ENCODE measurements around the gene ATP13A2.

Gene ATP13A2

DNA sequence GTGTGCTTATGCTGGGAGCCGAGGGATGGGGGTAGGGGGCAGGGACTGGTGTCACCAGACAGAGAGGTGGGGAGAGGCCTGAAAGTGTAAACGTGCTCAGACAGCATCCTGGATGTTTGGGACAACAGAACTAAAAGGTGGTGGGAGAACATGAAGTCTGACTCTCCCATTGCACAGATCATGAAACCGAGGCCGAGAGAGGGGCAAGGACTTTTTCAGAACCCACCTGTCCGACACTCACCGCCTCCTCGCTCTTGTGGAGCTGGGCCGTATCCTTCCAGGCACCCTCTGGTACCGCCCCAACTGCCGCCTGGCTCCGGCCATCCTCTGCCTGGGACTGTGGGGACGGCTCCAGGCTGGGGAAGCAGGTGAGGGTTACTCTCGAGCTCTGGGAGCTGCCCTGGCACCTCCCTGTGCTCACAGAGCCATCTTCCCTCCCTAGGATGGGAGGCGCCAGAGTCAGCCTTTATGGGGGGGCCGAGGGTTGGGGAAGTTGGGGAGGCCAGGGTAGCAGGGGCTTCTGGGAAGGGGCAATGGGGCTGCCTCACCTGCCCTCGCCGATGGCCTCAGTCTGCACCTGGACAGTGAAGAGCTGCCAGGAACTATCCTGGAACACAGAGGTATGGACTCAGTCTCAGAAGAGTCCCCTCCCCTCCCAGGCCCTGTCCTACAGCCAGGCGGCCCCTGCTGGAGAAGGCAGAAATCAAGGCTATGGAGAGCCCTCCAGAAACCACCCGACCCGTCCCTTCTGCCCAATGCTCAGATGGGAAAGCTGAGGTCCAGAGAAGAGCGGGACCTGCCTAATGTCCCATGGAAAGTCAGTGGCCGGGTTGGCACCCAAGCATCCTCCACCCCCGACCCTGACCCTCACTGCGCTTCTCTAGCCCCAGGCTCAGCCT, 7.0 kb downstream of the ATP13A2 start:
- no peak for DNase-seq (ENCODE audit: low spot score)

DNA sequence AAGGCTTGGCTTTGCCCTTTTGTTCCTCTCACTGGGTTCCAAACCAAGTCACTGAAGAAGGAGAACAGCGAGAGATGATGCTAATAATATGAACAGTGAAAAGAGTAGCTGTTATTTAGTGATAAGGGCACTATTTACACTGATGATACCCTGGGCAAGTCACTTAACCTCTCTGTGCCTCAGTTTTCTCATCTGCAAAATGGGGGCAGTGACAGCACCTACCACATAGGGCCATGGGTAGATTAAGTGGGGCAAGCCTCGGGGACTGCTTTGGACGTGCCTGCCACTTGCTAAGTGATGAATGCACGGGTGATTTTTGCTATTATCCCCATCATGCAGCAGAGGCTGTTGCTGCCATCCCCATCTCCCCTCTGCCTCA, 9.2 kb downstream of the ATP13A2 start:
- DNase-seq (ENCODE audit: low spot score) = no peak

DNA sequence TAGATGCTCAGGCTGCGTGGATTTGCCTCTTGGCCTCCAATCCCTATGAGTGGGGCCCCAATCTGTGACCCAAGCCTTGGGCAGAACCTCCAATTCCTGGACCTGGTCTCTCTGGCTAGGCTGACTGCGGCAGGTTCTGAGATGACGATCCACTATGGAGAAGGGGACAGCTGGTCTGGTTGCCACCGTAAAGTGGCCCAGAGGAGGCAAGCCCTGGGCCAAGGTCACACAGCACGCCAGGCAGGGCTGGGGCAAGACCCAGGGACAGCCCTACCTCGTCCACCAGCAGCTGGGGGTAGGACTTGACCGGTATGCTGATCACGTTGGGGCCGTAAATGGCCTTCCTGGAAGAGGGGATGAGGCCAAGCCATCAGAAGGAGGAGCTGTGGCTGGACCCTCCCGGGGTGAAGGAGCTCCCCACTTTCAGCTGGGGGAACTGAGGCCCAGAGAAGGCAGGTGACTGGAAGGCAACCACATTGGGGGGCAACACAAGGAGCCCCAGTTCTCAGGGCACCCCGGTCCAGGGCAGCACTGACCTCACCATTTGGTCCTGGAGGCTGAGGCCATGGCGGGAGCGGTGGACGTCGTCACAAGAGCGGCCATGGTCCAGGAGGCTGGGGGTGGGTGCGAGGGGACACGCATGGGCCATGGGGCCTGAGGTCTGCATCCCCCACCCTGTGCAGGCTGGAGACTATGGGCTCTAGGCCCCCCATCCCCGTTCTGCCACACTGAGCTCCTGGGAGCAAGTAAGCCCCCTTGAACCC, 9.8 kb downstream of the ATP13A2 start:
- DNase-seq (ENCODE audit: low spot score) = no peak

DNA sequence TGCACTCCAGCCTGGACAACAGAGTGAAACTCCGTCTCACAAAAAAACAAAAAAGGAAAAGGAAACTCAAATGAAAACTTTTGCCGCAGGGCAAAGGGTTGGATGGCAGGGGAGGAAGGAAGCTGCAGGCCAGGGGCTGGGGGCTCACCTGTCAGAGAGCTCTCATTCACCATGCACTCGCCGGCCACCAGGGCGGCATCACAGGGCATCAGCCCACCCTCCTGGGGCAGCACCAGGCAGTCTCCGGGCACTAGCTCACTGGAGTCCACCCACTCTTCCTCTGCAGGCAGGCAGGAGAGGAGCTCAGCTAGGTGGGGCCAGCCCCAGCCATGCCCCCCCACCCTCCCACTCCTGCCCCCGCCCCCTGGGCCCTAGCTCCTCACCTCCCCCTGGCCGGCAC, 11.9 kb downstream of the ATP13A2 start:
- DNase-seq (ENCODE audit: low spot score) = no peak

DNA sequence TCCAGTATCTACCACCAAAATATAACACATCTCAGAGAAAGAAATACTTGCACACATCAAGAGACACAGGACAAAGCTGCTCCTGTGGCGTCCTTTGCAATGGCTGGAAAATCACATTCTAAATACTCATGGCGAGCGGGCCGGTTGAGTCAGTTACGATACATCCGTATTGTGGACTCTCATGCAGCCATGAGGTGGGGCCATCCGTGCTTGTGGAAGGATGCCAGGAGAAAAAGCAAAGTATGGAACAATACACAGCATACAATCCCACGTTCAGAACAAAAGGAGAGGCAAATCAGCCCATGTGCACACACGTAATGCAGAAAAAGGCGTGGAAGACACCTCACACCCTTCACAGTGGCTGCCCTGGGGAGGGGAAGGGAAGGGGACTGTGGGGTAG, 13.1 kb downstream of the ATP13A2 start:
- DNase-seq (ENCODE audit: low spot score) = no peak

DNA sequence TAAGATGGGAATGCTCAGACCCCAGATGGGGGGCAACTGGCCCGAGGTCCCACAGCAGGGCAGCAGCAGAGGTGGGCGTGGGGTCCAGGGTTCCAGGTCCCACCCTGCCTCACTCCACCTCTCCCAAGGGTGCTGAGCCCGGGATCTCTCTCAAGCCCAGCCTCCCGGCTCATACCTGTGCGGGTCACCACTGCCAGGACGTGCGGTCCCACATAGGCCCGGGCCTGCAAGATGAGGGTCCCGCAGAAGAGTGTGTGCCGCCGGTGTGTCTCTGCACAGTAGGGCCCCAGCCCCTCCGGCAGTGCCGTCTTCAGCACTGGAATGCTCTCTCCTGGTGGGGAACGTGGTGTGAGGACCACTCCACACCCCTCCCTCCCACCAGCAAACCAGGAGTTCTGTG, 14.9 kb downstream of the ATP13A2 start:
- DNase-seq (ENCODE audit: low spot score) = no peak

DNA sequence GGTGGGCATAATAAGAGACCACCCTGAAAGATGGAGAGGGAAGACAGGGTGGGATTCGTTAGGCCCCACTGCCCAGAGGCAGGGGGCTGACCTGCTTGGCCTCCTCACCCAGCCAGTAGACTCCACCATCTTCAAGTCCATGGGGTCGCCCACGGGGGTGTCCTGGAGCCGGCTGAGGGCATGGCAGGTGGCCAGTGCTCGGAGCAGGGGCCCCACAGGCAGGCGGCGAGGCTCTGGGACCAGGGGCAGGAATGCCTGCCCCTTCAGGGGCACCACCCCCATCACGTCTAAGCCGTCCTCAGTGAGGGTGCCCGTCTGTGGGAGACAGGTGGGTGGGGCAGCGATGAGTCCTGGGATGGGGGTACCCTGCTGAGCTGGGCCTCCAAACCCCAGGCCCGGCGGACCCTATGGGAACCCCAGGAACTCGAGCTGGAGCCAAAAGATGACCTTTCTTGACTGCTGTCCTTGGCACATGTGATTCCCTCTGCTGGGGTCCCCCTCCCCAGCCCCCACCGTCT, 18.1 kb downstream of the ATP13A2 start:
- DNase-seq (ENCODE audit: low spot score) = no peak

DNA sequence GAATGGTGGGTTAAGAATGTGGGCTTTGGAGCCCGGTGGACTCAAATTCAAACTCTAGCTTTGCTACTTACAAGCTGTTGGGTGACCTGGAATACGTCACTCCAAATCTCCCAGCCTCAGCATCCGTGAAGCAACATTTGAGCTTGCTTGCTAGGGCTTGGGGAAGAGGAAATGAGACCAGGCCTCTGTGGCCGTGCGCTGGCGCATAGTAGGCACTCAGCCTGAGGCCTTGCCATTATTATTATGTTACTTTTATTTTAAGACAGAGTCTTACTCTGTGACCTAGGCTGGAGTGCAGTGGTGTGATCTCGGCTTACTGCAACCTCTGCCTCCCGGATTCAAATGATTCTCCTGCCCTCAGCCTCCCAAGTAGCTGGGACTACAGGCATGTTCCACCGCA, 19.1 kb downstream of the ATP13A2 start:
- DNase-seq (ENCODE audit: low spot score) = no peak

DNA sequence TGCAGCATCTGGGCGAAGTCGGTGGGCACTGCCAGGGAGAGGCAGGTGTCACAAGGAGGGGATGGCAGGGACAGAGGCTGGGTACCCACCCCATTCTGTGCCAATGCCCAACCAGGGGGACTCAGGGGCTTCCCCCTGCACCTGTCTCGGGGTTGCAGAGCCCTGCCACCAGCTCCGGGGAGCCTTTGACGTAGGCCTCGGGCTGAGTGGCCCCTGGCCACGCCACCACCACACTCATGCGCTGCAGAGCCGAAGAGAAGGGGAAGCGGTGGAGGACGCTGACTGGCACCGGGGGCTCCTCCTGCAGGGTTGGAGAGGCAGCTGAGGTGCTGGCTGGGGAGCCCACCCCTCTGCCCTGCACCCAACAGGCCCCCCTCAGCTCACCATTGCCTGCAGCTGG, 19.6 kb downstream of the ATP13A2 start:
- no peak for DNase-seq (ENCODE audit: low spot score)

DNA sequence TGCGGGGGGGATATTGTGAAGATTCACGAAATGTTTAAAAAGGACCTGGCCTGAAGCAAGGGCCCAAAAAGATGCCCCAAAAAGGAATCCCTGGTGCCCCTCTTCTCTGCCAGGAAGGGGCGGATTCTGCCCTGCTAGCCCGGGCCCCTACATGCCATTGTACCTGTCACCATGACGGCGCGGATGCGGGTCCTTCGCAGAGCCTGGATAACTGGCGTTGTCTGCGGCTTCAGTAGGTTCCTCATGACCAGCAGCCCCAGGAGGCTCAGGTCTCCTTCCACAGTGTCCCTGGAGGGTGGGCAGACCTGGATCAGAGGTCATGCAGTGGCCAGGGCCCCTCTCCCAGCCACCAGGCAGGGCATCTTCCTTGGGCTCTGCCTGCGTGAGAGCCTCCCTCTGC, 20.2 kb downstream of the ATP13A2 start:
- DNase-seq (ENCODE audit: low spot score) = no peak

DNA sequence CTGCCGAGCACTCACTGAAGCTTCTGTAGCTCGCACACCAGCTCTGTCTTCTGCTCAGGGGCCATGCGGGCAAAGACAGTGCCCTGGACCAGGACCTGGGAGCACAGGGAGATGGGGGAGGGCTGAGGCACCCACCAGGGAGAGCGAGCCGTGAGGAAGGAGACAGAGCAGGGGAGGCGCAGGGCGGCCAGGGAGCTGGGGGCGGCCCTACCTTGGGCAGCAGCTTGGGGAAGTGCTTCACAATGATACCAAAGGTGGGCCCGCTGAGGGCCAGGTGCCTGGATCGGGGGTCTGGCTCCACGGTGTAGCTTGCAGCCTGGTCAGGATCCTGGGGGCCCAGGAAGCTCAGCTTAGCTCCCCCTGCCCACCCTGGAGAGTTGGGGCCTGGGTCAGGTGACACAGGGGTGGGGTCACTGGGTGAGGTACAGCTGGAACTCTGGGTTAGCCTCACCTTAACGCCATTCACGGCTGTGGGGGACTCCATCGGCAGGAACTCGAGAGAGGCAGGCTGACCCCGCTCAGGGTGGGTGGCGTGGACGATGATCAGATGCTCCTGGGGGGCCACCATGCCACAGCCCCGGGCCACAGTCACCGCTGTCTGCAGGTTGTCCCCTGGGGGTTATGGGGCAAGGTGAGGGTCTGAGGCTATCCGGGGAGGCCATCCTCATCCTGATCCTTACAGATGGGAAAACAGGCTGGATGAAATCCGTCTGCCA, 21.9 kb downstream of the ATP13A2 start:
- no peak for DNase-seq (ENCODE audit: low spot score)

DNA sequence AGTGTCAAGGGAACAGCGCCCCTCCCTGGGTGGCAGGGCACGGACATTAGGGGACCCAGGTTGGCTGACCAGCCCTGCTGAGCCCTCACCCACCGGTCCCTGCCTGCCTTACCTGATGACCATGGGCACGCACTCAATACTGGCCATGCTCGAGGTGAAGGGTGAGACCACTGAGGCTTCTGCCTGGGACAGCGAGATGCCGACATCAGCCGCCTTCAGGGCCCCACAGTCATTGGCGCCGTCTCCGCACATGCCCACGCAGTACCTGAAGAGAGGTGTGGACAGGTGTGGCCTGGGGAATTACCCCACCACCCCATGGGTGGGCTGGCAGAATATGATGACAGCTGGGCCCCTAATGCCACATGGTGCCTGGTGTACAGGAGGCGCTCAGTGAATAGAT, 23.5 kb downstream of the ATP13A2 start:
- DNase-seq (ENCODE audit: low spot score) = no peak

DNA sequence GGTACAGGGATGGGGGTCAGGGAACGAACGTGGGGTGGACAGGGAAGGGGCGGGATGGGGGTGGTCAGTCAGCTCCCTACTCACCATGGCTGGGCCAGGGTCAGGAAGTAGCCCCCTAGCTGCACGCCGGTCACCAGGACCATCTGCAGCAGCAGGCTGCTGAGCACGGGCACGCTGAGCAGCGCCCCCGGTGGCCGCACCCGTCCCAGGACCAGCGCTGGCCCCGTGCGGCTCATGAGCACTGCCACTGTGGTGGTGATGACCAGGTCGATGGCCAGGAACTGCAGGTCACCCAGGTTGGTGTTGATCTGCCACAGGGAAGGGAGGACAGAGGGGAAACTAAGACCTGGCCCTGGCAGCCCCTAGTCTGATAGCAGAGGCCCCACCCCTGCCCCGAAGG, 24.8 kb downstream of the ATP13A2 start:
- no peak for DNase-seq (ENCODE audit: low spot score)

DNA sequence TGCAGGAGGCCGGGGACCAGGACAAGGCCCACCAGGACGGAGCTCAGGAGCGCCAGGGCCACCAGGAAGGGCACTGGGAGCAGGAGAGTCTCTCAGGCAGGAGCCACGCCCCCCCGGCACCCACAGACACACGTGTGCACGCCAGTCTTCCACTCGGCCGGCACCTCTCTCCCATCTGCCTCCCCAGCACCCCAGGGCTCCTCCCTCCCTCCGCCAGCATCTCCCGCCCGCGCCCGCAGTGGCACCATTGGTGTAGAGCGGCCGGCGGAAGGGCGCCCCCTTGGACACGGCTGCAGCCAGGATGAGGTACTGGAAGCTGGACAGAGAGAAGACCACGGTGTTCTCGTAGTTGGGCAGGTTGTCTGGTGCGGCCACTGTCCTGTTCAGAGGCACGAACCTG, 25.2 kb downstream of the ATP13A2 start:
- no peak for DNase-seq (ENCODE audit: low spot score)

DNA sequence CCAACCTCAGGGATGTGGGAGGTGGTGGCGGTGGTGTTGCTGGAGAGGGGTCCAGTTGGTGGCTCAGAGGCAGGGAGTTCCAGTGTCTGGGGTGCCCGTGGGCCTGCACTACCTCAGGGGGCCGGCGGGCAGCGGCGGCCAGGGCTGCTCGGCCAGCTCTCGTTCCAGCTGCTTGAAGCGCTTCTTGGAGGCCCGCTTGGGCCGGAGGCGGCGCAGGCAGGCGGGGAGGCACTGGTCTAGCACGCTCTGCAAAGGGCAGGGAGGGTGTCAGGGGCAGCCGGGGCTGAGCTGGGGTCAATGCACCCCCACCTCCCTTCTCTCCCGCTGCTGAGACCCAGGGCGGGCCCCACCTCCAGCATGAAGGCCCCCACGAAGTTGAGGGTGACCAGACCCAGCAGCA, 25.6 kb downstream of the ATP13A2 start:
- no peak for DNase-seq (ENCODE audit: low spot score)

DNA sequence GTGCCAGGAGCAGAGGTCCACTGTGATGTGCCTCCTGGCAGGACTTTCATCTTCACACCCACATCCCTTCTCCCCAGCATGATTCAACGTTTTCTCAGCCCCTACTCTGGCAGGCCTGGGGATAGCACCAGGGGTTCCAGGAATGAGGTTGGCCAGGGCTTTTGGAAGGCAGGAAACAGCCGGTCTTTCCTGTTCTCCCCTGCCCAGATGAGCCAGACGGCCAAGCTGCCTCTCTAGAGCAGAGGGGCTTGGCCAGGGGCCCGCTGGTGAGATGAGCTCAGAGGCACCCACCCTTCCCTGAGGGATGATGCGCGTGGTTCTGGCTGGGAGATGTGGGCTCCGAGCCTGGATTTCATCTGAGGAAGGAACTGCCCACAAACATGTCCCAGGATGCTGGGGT, 27.0 kb downstream of the ATP13A2 start:
- DNase-seq (ENCODE audit: low spot score) = no peak

DNA sequence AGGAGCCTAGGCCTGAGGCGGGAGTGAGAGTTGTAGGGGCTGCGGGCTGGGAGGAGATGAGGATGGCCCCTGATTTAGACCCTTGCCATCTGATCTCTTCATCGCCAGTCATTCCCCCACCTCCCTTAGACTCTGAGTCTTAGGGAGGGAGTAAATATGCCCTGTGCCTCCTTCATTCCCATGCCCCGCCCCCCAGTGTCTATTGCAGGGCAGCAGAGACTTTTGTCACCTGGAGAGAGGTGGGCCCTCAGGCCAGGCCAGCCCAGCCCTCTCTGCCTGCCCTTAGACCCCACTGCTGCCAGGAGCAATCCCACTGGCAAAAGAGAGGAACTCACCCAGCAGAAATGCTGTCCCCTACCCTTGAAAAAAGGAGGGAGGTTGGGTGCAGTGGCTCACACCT, 28.1 kb downstream of the ATP13A2 start:
- DNase-seq (ENCODE audit: low spot score) = no peak

DNA sequence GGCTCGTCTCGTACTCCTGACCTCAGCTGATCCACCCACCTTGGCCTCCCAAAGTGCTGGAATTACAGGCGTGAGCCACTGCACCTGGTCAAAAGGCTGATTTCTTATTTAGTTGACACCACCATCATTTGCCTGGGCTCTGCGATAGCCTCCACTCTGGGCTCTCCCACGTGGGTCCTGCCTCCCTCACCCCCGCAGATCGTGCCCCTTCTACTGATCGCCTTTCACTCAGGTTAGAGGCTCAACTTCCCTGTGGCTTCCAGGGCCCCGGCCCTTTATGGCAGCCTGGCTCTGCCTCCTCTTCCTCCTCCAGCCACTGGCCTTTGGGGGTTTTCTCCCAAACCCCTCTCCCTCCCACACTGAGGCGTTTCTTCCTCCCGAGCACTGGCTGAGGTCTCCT, 28.8 kb downstream of the ATP13A2 start:
- DNase-seq (ENCODE audit: low spot score) = no peak

DNA sequence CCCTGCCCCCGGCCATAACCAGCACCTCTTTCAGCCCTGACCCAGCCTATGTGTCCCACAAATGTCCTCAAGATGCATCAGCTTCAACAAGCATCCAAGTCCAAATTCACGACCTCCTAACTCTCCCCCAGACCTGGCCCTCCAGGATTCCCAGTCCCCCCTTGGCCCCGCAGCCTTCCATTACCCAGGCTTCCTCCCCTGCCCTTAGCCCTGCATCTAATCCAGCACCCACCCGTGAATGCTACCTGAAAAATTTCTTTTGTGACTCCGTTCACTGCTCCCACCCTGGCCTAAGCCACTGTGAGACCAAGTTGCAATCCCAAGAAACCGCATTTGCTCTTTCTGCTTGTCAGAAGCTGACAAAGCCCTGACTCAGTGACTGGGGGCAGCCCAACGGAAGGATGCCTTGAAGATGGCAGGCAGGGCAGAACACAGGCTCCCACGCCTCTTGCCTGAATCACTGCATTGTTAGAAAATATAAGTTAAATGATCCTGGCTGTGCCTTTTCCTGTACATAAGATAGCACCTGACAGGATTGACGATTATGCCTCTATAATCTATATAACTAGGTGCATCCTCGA, 30.4 kb downstream of the ATP13A2 start:
- DNase-seq (ENCODE audit: low spot score) = no peak

DNA sequence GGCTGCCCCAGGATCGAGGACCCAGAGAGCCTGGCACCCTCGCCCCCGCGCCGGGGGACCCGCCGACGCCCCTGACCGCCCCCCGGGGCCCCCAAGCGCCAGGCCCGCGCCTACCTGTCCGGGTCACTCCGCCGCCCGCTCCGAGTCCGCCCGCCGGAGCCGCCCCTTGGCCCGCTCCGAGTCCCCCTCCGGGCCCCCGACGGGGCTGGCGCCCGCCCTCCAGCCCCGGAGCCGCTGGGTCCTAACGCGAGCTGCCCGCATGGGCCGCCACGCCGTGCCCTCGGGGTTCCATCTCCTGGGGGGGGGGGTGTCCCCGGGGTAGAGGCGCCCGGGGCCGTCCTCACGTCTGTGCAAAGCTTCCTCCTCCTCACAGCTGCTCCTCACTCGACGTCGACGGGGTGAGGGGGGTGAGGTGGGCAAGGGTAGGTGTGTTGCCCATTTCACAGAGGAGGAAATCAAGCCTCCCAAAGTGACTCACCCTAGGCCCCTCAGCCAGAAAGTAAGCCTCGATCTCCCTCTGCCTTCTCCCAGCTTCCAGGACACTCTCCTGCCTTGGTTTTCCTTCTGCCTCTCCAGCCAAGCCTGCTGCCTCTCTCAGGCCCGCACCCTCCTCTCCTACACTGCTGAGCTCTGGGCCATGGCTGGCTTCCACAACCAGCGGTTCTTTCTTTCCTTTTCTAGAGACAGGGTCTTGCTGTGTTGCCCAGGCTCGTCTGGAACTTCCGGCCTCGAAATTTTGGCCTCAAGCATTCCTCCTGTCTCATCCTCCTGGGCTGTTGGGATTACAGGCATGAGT, 31.1 kb downstream of the ATP13A2 start, which contains the start of gene MFAP2:
Gene MFAP2, minus strand, starts transcription at position 148 of the 796 bp plus-strand sequence. CDS start 2,347 bp downstream, outside the sequence.
- DNase-seq (ENCODE audit: low spot score) = no peak
